SK-N-DZ (cell line): ENCODE data around the gene ENTPD1.
"Not testable (repeated sequence)": the region's sequence is repeated elsewhere in the genome, so short reads cannot be mapped to it uniquely, and the experiment has no call there.

ENCODE experiments used
- DNase-seq: peaks from one replicate; pipeline ENCODE4 v3.0.0-alpha.2; 2015; ENCODE audit warnings: low spot score

ENTPD1 gene

GRCh38 chr10:95864906-95865813 lies 109.2 kb downstream of the ENTPD1 start:
- peak; percentile 20 for DNase-seq

- DNase-seq, result no peak
Observed at GRCh38 chr10:95865814-95866466, 110.0 kb downstream of the ENTPD1 start.

- no peak for DNase-seq
Observed at GRCh38 chr10:95866467-95866842, 110.5 kb downstream of the ENTPD1 start.

DNA sequence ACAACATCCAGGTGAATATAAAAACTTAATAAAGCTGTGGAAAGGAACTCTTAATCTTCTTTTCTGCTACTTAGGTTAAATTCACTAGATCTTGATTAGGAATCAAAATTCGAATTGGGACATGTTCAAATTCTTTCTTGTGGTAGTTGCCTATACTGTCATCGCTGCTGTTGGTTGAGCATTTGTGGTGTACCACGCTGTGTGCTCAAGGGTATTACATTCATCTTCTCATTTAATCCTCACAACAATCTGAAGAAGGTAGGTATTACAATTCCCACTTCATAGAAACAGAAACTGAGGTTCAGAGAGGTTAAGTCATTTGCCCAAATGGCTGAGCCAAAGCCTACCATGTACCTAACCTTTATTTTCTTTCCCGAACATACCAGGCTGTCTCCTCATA lies 111.9 kb downstream of the ENTPD1 start:
- DNase-seq, result no peak

GRCh38 chr10:95872158-95872711 lies 116.3 kb downstream of the ENTPD1 start:
- no peak for DNase-seq

DNA sequence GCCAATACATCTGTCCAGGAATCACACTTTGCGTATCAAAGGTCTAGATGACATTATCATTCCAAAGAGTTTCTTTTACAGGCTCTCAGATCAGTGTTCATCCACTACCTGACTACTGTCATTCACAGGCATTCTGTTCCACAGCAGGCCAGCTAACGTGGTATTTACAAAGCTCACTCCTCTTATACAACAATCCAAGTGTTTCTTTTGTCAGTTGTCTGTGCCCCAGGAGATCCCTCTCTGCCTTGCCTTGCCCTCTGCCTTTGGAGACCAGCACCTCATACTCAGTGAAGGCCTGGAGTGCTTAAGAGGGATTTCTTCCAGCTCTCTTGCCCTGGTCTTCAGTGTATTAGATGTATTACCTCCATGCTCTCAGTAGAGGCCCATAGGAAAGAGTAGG lies 117.2 kb downstream of the ENTPD1 start:
- DNase-seq, result no peak

- DNase-seq, result no peak
Observed at GRCh38 chr10:95873651-95874050, 117.7 kb downstream of the ENTPD1 start.

GRCh38 chr10:95874783-95875182 lies 118.8 kb downstream of the ENTPD1 start:
- DNase-seq, result not testable (repeated sequence)

GRCh38 chr10:95876756-95877155 lies 120.8 kb downstream of the ENTPD1 start:
- no peak for DNase-seq

DNA sequence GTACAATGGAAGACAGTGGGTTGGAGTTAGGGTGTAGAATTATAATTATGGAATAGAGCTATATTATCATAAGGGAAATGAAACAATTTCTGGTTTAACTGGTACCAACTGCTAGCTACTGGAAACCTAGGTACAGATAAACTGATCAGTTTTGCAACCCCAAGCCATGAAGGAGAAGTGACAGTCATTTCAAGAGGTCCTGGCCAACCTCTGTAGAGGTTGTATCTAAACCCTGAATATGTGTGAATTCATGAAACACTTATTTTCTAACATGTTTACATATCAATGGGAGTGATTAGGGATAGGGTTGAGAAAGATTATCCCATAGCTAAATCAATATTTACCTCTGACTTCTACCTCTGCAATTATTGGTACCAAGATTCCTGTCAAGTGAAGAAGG lies 121.9 kb downstream of the ENTPD1 start:
- DNase-seq, result no peak

- DNase-seq, result no peak
Observed at GRCh38 chr10:95880704-95881103, 124.7 kb downstream of the ENTPD1 start.

- DNase-seq, result no peak
Observed at GRCh38 chr10:95881316-95881715, 125.4 kb downstream of the ENTPD1 start.

DNA sequence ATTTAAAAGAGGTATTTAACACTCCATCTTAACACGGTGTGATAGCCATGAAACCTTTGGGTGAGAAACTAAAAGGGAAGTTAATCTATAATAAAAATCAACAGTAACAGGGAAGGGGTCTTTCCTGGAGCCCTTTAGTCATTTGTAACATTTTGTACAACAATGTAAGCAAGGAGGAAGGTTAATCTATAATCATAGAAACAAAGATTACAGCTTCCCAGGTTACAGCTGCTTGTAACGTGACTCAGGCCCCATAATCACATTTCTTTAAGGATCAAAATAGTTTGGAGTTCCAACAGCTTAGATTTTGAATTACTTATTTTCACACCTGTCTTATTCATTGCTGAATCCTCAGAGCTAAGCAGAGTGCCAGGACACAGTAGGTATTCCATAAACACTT lies 133.9 kb downstream of the ENTPD1 start:
- DNase-seq, result no peak

- DNase-seq, result no peak
Observed at GRCh38 chr10:95896071-95896850, 140.3 kb downstream of the ENTPD1 start.

DNA sequence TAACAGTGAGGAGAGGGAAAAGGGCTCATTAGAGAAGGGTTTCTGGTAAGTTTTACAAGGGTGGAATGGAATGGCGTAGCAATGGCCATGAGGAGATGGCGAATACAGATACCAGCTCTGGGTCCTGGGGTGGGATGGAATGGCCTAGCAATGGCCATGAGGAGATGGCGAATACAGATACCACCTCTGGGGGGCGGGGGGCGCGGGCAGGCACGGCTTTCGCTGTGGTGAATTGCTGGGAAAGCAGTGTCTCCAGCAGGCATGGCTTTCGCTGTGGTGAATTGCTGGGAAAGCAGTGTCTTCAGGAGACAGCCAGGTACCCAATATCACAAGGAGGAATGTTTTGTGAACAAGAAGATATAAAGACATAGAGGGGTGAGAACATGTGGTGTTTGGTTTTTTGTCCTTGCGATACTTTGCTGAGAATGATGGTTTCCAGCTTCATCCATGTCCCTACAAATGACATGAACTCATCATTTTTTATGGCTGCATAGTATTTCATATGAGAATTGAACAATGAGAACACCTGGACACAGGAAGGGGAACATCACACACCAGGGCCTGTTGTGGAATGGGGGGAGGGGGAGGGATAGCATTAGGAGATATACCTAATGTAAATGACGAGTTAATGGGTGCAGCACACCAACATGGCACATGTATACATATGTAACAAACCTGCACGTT lies 150.1 kb downstream of the ENTPD1 start:
- DNase-seq, result peak; percentile 5

DNA sequence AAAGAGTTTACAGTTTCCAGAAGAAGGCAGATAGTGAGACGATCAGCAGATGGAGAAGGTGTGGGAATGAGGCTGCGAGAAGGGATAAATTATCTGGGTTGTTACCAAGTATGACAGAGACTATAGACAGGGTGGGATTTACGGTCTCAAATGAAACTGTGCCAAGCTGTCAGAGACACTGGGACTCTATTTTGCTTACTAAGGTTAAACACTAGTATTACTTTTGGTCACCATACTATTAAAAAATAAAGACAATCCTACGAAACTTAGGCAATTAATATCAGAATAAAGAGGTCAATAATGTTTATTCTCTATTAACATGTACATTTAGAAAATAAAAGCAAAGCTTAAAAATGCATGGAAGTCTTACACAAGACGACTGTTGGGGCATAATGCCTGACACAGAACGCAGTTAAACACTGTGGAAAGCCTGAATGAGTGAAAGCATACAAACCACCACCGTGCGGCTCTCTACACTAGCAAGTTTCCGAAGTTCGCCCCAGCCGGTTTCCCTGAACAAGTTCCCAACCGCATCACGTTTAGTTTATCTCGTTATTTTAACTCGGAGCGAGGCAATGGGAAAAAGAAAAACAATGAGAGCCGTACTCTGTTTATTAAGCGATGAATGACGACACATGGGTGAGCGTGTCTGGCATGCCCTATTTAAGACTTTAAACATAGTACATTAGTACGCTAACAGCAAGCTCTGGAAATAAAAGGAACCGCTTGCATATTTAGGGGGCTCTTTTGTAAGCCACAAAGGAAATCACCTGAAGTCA lies 150.9 kb downstream of the ENTPD1 start:
- DNase-seq, result peak; percentile 41

GRCh38 chr10:95907456-95908253 lies 151.7 kb downstream of the ENTPD1 start, which contains the start of gene CC2D2B:
TSS of gene CC2D2B (plus strand) at chr10:95907975. CDS start at chr10:95911324, 3,349 bp downstream.
- DNase-seq, result peak; percentile 89

DNA sequence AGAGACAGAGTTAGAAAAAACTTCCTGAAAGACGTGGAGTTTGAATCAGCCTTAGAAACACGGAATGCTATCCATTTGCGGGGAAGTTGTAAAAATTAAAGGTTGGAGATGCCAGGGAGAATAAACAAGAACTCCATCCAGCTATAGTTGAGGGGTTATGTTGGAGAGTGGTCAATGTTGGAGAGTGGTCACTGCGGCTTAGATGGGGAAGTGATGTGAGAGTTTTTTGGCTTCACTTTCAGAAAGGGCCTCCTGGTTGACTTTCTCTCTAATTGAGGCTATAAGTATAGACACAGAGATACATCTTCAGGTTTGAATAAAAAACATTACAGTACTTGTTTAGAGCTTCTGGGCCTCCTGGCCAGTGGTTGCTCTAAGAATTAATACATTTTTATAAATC lies 152.5 kb downstream of the ENTPD1 start:
- no peak for DNase-seq

GRCh38 chr10:95909561-95909960 lies 153.6 kb downstream of the ENTPD1 start:
- no peak for DNase-seq

DNA sequence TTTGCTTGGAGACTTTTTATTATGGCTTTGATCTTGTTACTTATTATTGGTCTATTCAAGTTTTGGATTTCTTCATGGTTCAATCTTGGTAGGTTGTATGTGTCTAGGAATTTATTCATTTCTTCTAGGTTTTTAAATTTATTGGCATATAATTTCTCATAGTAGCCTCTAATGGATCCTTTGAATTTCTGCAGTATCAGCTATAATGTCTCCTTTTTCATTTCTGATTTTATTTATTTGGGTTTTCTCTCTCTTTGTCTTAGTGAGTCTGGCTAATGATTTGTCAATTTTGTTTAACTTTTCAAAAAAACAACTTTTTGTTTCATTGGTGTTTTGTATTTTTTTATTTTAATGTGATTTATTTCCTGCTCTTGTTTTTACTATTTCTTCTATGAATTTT lies 160.1 kb downstream of the ENTPD1 start:
- DNase-seq, result not testable (repeated sequence)
